ENCODE results near the gene H19.

H19 gene

GRCh38 chr11:1988174-1988573 lies 9.5 kb downstream of the H19 start:
- Histone ChIP-seq H3K4ac (ENCODE audit: low read depth in 1 of 2, low read length in 2 of 2) (no peak overlapping the region), H3K14ac (ENCODE audit: low read length in 2 of 2) (no peak overlapping the region), H3K27ac (ENCODE audit: low read length, poor library complexity, severe bottlenecking) (no peak overlapping the region), H2BK12ac (ENCODE audit: low read length in 2 of 2) (no peak overlapping the region), H3K4me1 (ENCODE audit: control insufficient read depth, insufficient read depth, low read depth, low read length) (peaks cover 2% of the 10 kb centered on the region), H3K36me3 (ENCODE audit: control insufficient read depth in 1 of 2, insufficient read depth in 2 of 2, low read depth in 1 of 2, low read length in 2 of 2) (no peaks in the 10 kb centered on the region), H3K9me3 (ENCODE audit: control insufficient read depth, low read length) (no peaks in the 10 kb centered on the region), H3K79me1 (replicated peaks; ENCODE audit: low read length, poor library complexity, severe bottlenecking) (no peaks in the 10 kb centered on the region), H2AK5ac (ENCODE audit: low read length, severe bottlenecking) (no peak overlapping the region), H3K4me2 (ENCODE audit: low read length, poor library complexity, severe bottlenecking) (no peak overlapping the region), H2BK15ac (ENCODE audit: low read depth, poor library complexity, severe bottlenecking) (no peak overlapping the region), H2BK5ac (ENCODE audit: low read depth, low read length, poor library complexity, severe bottlenecking) (no peak overlapping the region), H3K23ac (ENCODE audit: low read length in 2 of 2) (no peak overlapping the region), H2BK120ac (ENCODE audit: low read depth, low read length) (no peak overlapping the region), H4K8ac (ENCODE audit: low read length) (no peak overlapping the region), H3K18ac (ENCODE audit: low read depth in 1 of 2, low read length in 2 of 2) (no peak overlapping the region), H2AFZ (ENCODE audit: low read depth, low read length) (no peak overlapping the region), H3K9ac (ENCODE audit: low read length) (no peak overlapping the region), H3K27me3 (ENCODE audit: control insufficient read depth in 1 of 2, insufficient read depth in 1 of 2, low read length in 2 of 2) (no peaks in the 10 kb centered on the region), H3K4me3 (ENCODE audit: insufficient read depth in 1 of 2, low read depth in 1 of 2, low read length in 2 of 2) (no peak overlapping the region), H4K91ac (ENCODE audit: low read length) (no peak overlapping the region)
- no CpG with 5 or more reads among the region's 11 CpGs for WGBS
- DNase-seq: no peak

- H4K91ac ChIP-seq (ENCODE audit: low read length): no peak overlapping the region
- no peaks in the 10 kb centered on the region for H3K27me3 ChIP-seq (ENCODE audit: control insufficient read depth in 1 of 2, insufficient read depth in 1 of 2, low read length in 2 of 2)
- H2BK12ac ChIP-seq (ENCODE audit: low read length in 2 of 2): no peak overlapping the region
- no peaks in the 10 kb centered on the region for H3K9me3 ChIP-seq (ENCODE audit: control insufficient read depth, low read length)
- H3K18ac ChIP-seq (ENCODE audit: low read depth in 1 of 2, low read length in 2 of 2): no peak overlapping the region
- H2AK5ac ChIP-seq (ENCODE audit: low read length, severe bottlenecking): no peak overlapping the region
- no peak overlapping the region for H3K9ac ChIP-seq (ENCODE audit: low read length)
- H3K4ac ChIP-seq (ENCODE audit: low read depth in 1 of 2, low read length in 2 of 2): no peak overlapping the region
- H3K79me1 ChIP-seq (replicated peaks; ENCODE audit: low read length, poor library complexity, severe bottlenecking): no peaks in the 10 kb centered on the region
- H2BK120ac ChIP-seq (ENCODE audit: low read depth, low read length): no peak overlapping the region
- H3K4me1 ChIP-seq (ENCODE audit: control insufficient read depth, insufficient read depth, low read depth, low read length): peaks cover 2% of the 10 kb centered on the region
- no peaks in the 10 kb centered on the region for H3K36me3 ChIP-seq (ENCODE audit: control insufficient read depth in 1 of 2, insufficient read depth in 2 of 2, low read depth in 1 of 2, low read length in 2 of 2)
- no peak overlapping the region for H3K27ac ChIP-seq (ENCODE audit: low read length, poor library complexity, severe bottlenecking)
- no CpG with 5 or more reads among the region's 6 CpGs for WGBS
- DNase-seq: no peak
- no peak overlapping the region for H3K4me3 ChIP-seq (ENCODE audit: insufficient read depth in 1 of 2, low read depth in 1 of 2, low read length in 2 of 2)
- no peak overlapping the region for H2BK5ac ChIP-seq (ENCODE audit: low read depth, low read length, poor library complexity, severe bottlenecking)
- H2AFZ ChIP-seq (ENCODE audit: low read depth, low read length): no peak overlapping the region
- no peak overlapping the region for H3K14ac ChIP-seq (ENCODE audit: low read length in 2 of 2)
- no peak overlapping the region for H3K4me2 ChIP-seq (ENCODE audit: low read length, poor library complexity, severe bottlenecking)
- no peak overlapping the region for H2BK15ac ChIP-seq (ENCODE audit: low read depth, poor library complexity, severe bottlenecking)
- H3K23ac ChIP-seq (ENCODE audit: low read length in 2 of 2): no peak overlapping the region
- no peak overlapping the region for H4K8ac ChIP-seq (ENCODE audit: low read length)
Observed at GRCh38 chr11:1987024-1987423, 10.6 kb downstream of the H19 start.

GRCh38 chr11:1983601-1983961 lies 14.1 kb downstream of the H19 start:
- no peak overlapping the region for H3K27ac ChIP-seq (ENCODE audit: low read length, poor library complexity, severe bottlenecking)
- 57% methylated on average over 7 of the region's 12 CpGs for WGBS
- H4K91ac ChIP-seq (ENCODE audit: low read length): peak overlapping the region; percentile 50
- no peak overlapping the region for H2BK5ac ChIP-seq (ENCODE audit: low read depth, low read length, poor library complexity, severe bottlenecking)
- H3K9me3 ChIP-seq (ENCODE audit: control insufficient read depth, low read length): no peaks in the 10 kb centered on the region
- DNase-seq: no peak
- no peaks in the 10 kb centered on the region for H3K36me3 ChIP-seq (ENCODE audit: control insufficient read depth in 1 of 2, insufficient read depth in 2 of 2, low read depth in 1 of 2, low read length in 2 of 2)
- no peak overlapping the region for H2BK12ac ChIP-seq (ENCODE audit: low read length in 2 of 2)
- H3K9ac ChIP-seq (ENCODE audit: low read length): no peak overlapping the region
- H3K14ac ChIP-seq (ENCODE audit: low read length in 2 of 2): no peak overlapping the region
- H2AK5ac ChIP-seq (ENCODE audit: low read length, severe bottlenecking): no peak overlapping the region
- H2BK120ac ChIP-seq (ENCODE audit: low read depth, low read length): no peak overlapping the region
- H4K8ac ChIP-seq (ENCODE audit: low read length): no peak overlapping the region
- no peaks in the 10 kb centered on the region for H3K27me3 ChIP-seq (ENCODE audit: control insufficient read depth in 1 of 2, insufficient read depth in 1 of 2, low read length in 2 of 2)
- no peak overlapping the region for H3K23ac ChIP-seq (ENCODE audit: low read length in 2 of 2)
- no peak overlapping the region for H3K18ac ChIP-seq (ENCODE audit: low read depth in 1 of 2, low read length in 2 of 2)
- no peak overlapping the region for H3K4ac ChIP-seq (ENCODE audit: low read depth in 1 of 2, low read length in 2 of 2)
- no peaks in the 10 kb centered on the region for H3K79me1 ChIP-seq (replicated peaks; ENCODE audit: low read length, poor library complexity, severe bottlenecking)
- H3K4me2 ChIP-seq (ENCODE audit: low read length, poor library complexity, severe bottlenecking): no peak overlapping the region
- H3K4me3 ChIP-seq (ENCODE audit: insufficient read depth in 1 of 2, low read depth in 1 of 2, low read length in 2 of 2): no peak overlapping the region
- H2BK15ac ChIP-seq (ENCODE audit: low read depth, poor library complexity, severe bottlenecking): no peak overlapping the region
- H2AFZ ChIP-seq (ENCODE audit: low read depth, low read length): no peak overlapping the region
- no peaks in the 10 kb centered on the region for H3K4me1 ChIP-seq (ENCODE audit: control insufficient read depth, insufficient read depth, low read depth, low read length)

DNA sequence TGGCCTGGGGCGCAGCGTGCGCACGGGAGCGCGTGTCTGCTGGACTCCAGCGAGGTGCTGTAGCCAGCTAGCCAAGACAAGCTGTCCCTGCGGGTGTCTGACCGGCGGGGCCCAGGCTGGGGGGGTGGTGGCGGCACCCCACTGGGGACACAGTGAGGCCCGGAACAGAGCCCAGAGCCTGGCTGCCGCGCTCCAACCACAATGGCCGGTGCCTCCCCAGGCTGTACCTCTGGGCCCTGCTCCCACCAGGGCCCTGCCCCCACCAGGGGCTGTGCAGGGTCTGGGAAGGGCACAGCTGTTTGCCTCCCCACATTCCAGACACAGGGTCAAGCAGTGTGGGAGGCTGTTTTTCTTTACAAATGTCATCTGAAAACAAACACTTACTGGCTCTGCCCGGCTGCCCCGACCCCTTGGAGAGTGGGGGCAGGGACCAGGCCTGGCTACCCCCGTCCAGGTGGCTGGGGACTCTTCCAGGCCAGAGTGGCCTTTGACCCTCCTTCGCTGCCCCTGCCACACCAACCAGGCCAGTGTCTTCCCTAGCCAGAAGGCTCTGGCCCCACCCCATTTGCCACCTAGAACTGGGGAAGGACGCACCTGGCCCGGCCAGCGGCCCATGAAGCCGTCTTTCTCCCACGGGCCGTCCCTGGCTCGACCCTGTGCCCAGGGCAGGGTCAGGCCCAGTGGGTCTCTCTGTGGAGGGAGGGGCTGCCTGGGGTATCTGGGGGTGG lies 14.6 kb downstream of the H19 start:
- H2BK120ac ChIP-seq (ENCODE audit: low read depth, low read length): no peak overlapping the region
- H3K4me2 ChIP-seq (ENCODE audit: low read length, poor library complexity, severe bottlenecking): no peak overlapping the region
- H3K79me1 ChIP-seq (replicated peaks; ENCODE audit: low read length, poor library complexity, severe bottlenecking): no peaks in the 10 kb centered on the region
- H3K23ac ChIP-seq (ENCODE audit: low read length in 2 of 2): no peak overlapping the region
- H3K4me3 ChIP-seq (ENCODE audit: insufficient read depth in 1 of 2, low read depth in 1 of 2, low read length in 2 of 2): no peak overlapping the region
- H3K4ac ChIP-seq (ENCODE audit: low read depth in 1 of 2, low read length in 2 of 2): no peak overlapping the region
- H2BK5ac ChIP-seq (ENCODE audit: low read depth, low read length, poor library complexity, severe bottlenecking): no peak overlapping the region
- H3K36me3 ChIP-seq (ENCODE audit: control insufficient read depth in 1 of 2, insufficient read depth in 2 of 2, low read depth in 1 of 2, low read length in 2 of 2): no peaks in the 10 kb centered on the region
- no peak overlapping the region for H3K18ac ChIP-seq (ENCODE audit: low read depth in 1 of 2, low read length in 2 of 2)
- H3K14ac ChIP-seq (ENCODE audit: low read length in 2 of 2): no peak overlapping the region
- no peak for DNase-seq
- H4K8ac ChIP-seq (ENCODE audit: low read length): no peak overlapping the region
- H2BK12ac ChIP-seq (ENCODE audit: low read length in 2 of 2): no peak overlapping the region
- H3K9me3 ChIP-seq (ENCODE audit: control insufficient read depth, low read length): no peaks in the 10 kb centered on the region
- no peak overlapping the region for H3K9ac ChIP-seq (ENCODE audit: low read length)
- WGBS: no CpG with 5 or more reads among the region's 26 CpGs
- no peaks in the 10 kb centered on the region for H3K4me1 ChIP-seq (ENCODE audit: control insufficient read depth, insufficient read depth, low read depth, low read length)
- no peak overlapping the region for H2BK15ac ChIP-seq (ENCODE audit: low read depth, poor library complexity, severe bottlenecking)
- H3K27me3 ChIP-seq (ENCODE audit: control insufficient read depth in 1 of 2, insufficient read depth in 1 of 2, low read length in 2 of 2): no peaks in the 10 kb centered on the region
- H3K27ac ChIP-seq (ENCODE audit: low read length, poor library complexity, severe bottlenecking): no peak overlapping the region
- no peak overlapping the region for H4K91ac ChIP-seq (ENCODE audit: low read length)
- H2AFZ ChIP-seq (ENCODE audit: low read depth, low read length): no peak overlapping the region
- no peak overlapping the region for H2AK5ac ChIP-seq (ENCODE audit: low read length, severe bottlenecking)

Data from mesenchymal stem cell (in vitro differentiated cells and primary cell).